Astrocyte (in vitro differentiated cells and primary cell): ENCODE measurements around the gene LRP1B. TPM values are rescaled to one million over a fixed set of nuclear protein-coding genes. Genes with fewer than 3 reads are reported as not detected.

Experiments used
- DNase-seq: peaks from one replicate; pipeline ENCODE4 v3.0.0-alpha.2; 2010; ENCODE audit warnings: low read depth
- FAIRE-seq: peaks from 2 replicates; lab custom pipeline; 2011; peaks lifted over from hg19 to GRCh38; lab: Jason Lieb, UNC
- H2AFZ ChIP-seq: 2 replicates; pipeline ENCODE4 v1.6.0; 2012; ENCODE audit warnings: low read depth, low read length, inconsistent platforms
- H3K27ac ChIP-seq: 2 replicates; pipeline ENCODE4 v1.5.1; 2011; ENCODE audit warnings: low read depth, low read length, inconsistent platforms
- H3K27me3 ChIP-seq: 2 replicates; pipeline ENCODE4 v1.6.0; 2011; ENCODE audit warnings: low read length, inconsistent platforms; ENCODE audit not compliant: insufficient read depth
- H3K36me3 ChIP-seq: 2 replicates; pipeline ENCODE4 v1.5.1; 2011; ENCODE audit warnings: low read length, inconsistent platforms; ENCODE audit not compliant: insufficient read depth
- H3K4me1 ChIP-seq: 2 replicates; pipeline ENCODE4 v1.5.1; 2011; ENCODE audit warnings: low read length, inconsistent platforms; ENCODE audit not compliant: insufficient read depth
- H3K4me2 ChIP-seq: 2 replicates; pipeline ENCODE4 v1.6.0; 2012; ENCODE audit warnings: low read length, inconsistent platforms
- H3K4me3 ChIP-seq: 2 replicates; pipeline ENCODE4 v1.5.1; 2011; ENCODE audit warnings: low read depth, mild to moderate bottlenecking, low read length, inconsistent platforms; ENCODE audit not compliant: insufficient read depth
- H3K79me2 ChIP-seq: 2 replicates; pipeline ENCODE4 v1.6.0; 2012; ENCODE audit warnings: mild to moderate bottlenecking, low read length, inconsistent platforms; ENCODE audit not compliant: insufficient read depth
- H3K9ac ChIP-seq: 2 replicates; pipeline ENCODE4 v1.6.0; 2012; ENCODE audit warnings: mild to moderate bottlenecking, low read length, inconsistent platforms
- H3K9me3 ChIP-seq: 2 replicates; pipeline ENCODE4 v1.5.1; 2012; ENCODE audit warnings: low read depth, mild to moderate bottlenecking, low read length, inconsistent platforms; ENCODE audit not compliant: insufficient read depth
- H4K20me1 ChIP-seq: 2 replicates; pipeline ENCODE4 v1.6.0; 2012; ENCODE audit warnings: low read length, inconsistent platforms; ENCODE audit not compliant: insufficient read depth
- H3K27ac Mint-ChIP-seq: one replicate; pipeline ENCODE4 v1.8.0; 2021; ENCODE audit warnings: mild to moderate bottlenecking, mixed read lengths; ENCODE audit not compliant: unreplicated experiment
- H3K27me3 Mint-ChIP-seq: one replicate; pipeline ENCODE4 v1.8.0; 2021; ENCODE audit warnings: low read depth, mixed read lengths; ENCODE audit not compliant: unreplicated experiment
- H3K36me3 Mint-ChIP-seq: one replicate; pipeline ENCODE4 v1.8.0; 2021; ENCODE audit warnings: low read depth, mixed read lengths; ENCODE audit not compliant: unreplicated experiment
- H3K4me1 Mint-ChIP-seq: one replicate; pipeline ENCODE4 v1.8.0; 2021; ENCODE audit warnings: low read depth, mixed read lengths; ENCODE audit not compliant: unreplicated experiment
- H3K4me3 Mint-ChIP-seq: one replicate; pipeline ENCODE4 v1.8.0; 2021; ENCODE audit warnings: mild to moderate bottlenecking, moderate library complexity, mixed read lengths; ENCODE audit not compliant: unreplicated experiment
- H3K9me3 Mint-ChIP-seq: one replicate; pipeline ENCODE4 v1.8.0; 2021; ENCODE audit warnings: mild to moderate bottlenecking, mixed read lengths; ENCODE audit not compliant: unreplicated experiment
- CTCF ChIP-seq: IDR thresholded peaks from 2 replicates; pipeline ENCODE4 v1.5.1; 2011; ENCODE audit warnings: low read depth, mild to moderate bottlenecking, inconsistent platforms, low read length, moderate library complexity; ENCODE audit not compliant: insufficient read depth
- EZH2 ChIP-seq: IDR thresholded peaks from 2 replicates; pipeline ENCODE4 v1.6.1; 2012; ENCODE audit warnings: mild to moderate bottlenecking, low read length, inconsistent platforms; ENCODE audit not compliant: insufficient read depth
- total RNA-seq: library from RNA; stranded (reverse); gene quantifications from 2 replicates; pipeline ENCODE4 v1.2.1, GENCODE V29; 2021

LRP1B gene
- total RNA-seq, 1 donor from 2014 or later: 1.5 TPM

DNA sequence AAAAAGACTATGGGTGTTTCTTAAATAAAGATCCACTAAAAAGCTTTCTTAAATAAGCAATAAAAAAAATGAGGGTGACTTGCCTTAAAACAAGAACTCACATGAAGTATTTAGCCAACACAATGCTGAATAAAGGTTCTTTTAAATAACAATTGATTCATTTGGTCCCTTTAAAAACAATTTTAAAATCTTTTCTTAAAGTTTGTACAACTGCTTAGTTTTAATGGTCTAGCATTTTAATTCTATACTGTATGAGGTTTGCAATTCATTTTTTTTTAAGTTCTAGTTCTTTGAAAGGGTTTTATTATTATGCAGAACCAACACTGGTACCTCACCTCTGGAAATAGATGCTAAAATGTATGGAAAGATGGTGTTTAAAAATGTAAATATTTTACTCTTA is 1017.5 kb downstream of the LRP1B start:
- Mint-ChIP-seq H3K4me1 (no peaks in the 10 kb centered on the region), H3K9me3 (no peaks in the 10 kb centered on the region), H3K27ac (no peak overlapping the region), H3K27me3 (no peaks in the 10 kb centered on the region), H3K4me3 (no peak overlapping the region), H3K36me3 (no peaks in the 10 kb centered on the region)
- DNase-seq (no peak), FAIRE-seq (no peak)
- H3K9me3 ChIP-seq: no peaks in the 10 kb centered on the region
- no peaks in the 10 kb centered on the region for H3K27me3 ChIP-seq
- H3K27ac ChIP-seq: no peak overlapping the region
- no peak overlapping the region for H3K9ac ChIP-seq
- no peaks in the 10 kb centered on the region for H3K4me1 ChIP-seq
- no peaks in the 10 kb centered on the region for H3K36me3 ChIP-seq
- H3K79me2 ChIP-seq: no peaks in the 10 kb centered on the region
- no peaks in the 10 kb centered on the region for H4K20me1 ChIP-seq
- H3K4me2 ChIP-seq: no peak overlapping the region
- TF ChIP-seq CTCF: no peak
- no peak for TF ChIP-seq EZH2
- H2AFZ ChIP-seq: no peak overlapping the region
- no peak overlapping the region for H3K4me3 ChIP-seq

DNA sequence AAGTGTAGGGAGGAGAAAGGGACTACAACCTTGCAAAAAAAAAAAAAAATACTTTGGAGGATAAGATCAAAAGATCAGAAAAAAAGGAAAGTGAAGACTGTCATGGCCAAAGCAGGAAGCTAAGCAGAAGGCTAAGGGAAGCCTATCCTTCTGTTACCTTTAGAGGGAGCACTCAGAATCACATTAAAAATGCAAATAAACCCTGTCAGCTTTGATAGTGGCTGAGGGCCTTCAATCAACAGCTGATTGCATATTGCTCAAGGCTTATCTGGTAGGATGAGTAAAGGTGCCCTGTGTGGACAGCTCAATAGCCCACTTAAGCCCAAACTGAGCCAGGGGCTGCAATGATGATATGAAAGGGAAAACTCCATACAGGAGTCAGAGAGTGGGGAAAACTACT is 1021.2 kb downstream of the LRP1B start:
- Mint-ChIP-seq H3K27ac (no peak overlapping the region), H3K27me3 (no peaks in the 10 kb centered on the region), H3K36me3 (no peaks in the 10 kb centered on the region), H3K4me1 (no peaks in the 10 kb centered on the region), H3K4me3 (no peak overlapping the region), H3K9me3 (no peaks in the 10 kb centered on the region)
- Histone ChIP-seq H3K4me1 (no peaks in the 10 kb centered on the region), H3K79me2 (no peaks in the 10 kb centered on the region), H3K4me2 (no peak overlapping the region), H3K9me3 (no peaks in the 10 kb centered on the region), H3K27ac (no peak overlapping the region), H3K27me3 (no peaks in the 10 kb centered on the region), H3K36me3 (no peaks in the 10 kb centered on the region), H2AFZ (no peak overlapping the region), H3K4me3 (no peak overlapping the region), H3K9ac (no peak overlapping the region), H4K20me1 (no peaks in the 10 kb centered on the region)
- DNase-seq: no peak
- TF ChIP-seq CTCF (no peak), EZH2 (no peak)
- FAIRE-seq: no peak

DNA sequence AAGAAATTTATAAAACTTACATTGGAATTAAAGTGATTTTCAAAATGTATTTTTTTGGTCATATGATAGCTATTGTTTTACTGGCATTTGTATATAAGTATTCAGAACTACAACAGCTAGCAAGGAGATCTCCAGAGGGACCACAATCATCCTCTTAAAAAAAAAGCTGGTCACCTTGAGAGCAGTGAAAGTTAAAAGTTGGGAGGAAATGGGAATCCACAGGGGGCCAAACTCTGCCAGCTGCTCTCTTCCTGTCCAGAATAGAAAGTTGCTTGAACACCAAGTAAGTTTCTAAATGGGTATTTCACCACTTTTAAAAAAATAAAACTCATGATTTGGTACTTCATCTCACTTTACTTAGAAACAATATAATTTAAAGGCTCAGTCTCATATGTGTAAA is 1025.1 kb downstream of the LRP1B start:
- Histone ChIP-seq H3K9ac (no peak overlapping the region), H3K27me3 (no peaks in the 10 kb centered on the region), H3K9me3 (no peaks in the 10 kb centered on the region), H3K4me2 (no peak overlapping the region), H3K4me3 (no peak overlapping the region), H3K27ac (no peak overlapping the region), H3K79me2 (no peaks in the 10 kb centered on the region), H4K20me1 (no peaks in the 10 kb centered on the region), H3K4me1 (no peaks in the 10 kb centered on the region), H3K36me3 (no peaks in the 10 kb centered on the region), H2AFZ (no peak overlapping the region)
- H3K27me3 Mint-ChIP-seq: no peaks in the 10 kb centered on the region
- H3K4me3 Mint-ChIP-seq: no peak overlapping the region
- no peaks in the 10 kb centered on the region for H3K9me3 Mint-ChIP-seq
- H3K4me1 Mint-ChIP-seq: no peaks in the 10 kb centered on the region
- FAIRE-seq (no peak), DNase-seq (no peak)
- H3K27ac Mint-ChIP-seq: no peak overlapping the region
- no peaks in the 10 kb centered on the region for H3K36me3 Mint-ChIP-seq
- TF ChIP-seq EZH2 (no peak), CTCF (no peak)
